OCI-LY1 (cell line): ENCODE data around the gene KHDRBS1.

Source experiments
- CTCF ChIP-seq: fragments of 200-600 bp; sonication (generic), shearing (Covaris generic); IDR thresholded peaks from 2 replicates; pipeline ENCODE4 v1.5.1; 2017; ENCODE audit warnings: mild to moderate bottlenecking, antibody characterized with exemption, low read length, moderate library complexity, mixed read lengths
- EZH2 ChIP-seq: fragments of 200-600 bp; sonication (generic), shearing (Covaris generic); IDR thresholded peaks from 2 replicates; pipeline ENCODE4 v1.8.0; 2017; ENCODE audit warnings: borderline replicate concordance, mixed run types, mild to moderate bottlenecking, antibody characterized with exemption, low read length, moderate library complexity, mixed read lengths

- no peak for TF ChIP-seq CTCF
- TF ChIP-seq EZH2: no peak
Observed at GRCh38 chr1:32045772-32046171, 32.1 kb downstream of the KHDRBS1 start.
